Activated CD4-positive, alpha-beta T cell treated with anti-CD3 and anti-CD28 coated beads, Interleukin-2, Interleukin-4, amounts not matched to agents 100 ng/mL and 50 ng/mL, durations not matched to agents 16 hours and 8 hours (primary cell): ENCODE results near the gene ABHD5.
"Not testable (repeated sequence)": the region's sequence is repeated elsewhere in the genome, so short reads cannot be mapped to it uniquely, and the experiment has no call there.

ENCODE experiments used
- DNase-seq: peaks from one replicate; pipeline ENCODE4 v3.0.0-alpha.2; 2020; ENCODE audit warnings: low spot score

The ABHD5 gene

DNA sequence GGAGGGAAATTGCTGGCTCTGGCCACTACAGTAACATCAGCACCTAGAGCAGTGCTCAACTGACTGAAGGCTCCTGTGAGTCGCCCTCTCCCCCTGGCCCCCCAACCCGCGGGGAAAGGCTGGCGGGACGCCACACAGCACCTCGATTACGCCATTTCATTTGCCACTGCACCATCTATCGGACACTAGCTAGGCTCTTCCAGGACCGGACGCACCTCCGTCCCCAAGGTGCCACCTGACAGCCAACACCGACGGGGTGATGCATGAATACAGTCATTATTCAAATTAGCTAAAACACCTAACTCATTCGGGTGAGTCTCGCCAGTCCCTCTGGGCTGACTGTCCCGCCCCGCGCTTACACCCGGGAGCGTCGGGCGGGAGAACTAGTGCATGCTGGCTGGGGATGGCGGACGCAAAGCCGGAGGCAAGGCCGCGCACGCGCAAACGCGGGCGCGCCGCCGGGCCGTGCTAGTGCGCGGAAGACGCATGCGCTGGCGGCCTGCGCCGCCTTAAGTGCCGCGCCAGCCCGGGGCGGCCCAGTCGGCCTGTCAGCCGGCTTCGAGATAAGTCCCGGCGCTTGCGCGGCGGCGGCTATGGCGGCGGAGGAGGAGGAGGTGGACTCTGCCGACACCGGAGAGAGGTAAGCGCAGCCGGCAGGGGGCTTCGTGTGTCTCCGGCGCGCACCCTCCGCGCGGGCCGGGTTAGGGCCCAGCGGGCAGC is at the start of gene ABHD5:
TSS of gene ABHD5 (plus strand) at position 539 of the 720 bp plus-strand sequence. CDS start at position 594, 55 bp downstream.
- peak; percentile 91 for DNase-seq

DNA sequence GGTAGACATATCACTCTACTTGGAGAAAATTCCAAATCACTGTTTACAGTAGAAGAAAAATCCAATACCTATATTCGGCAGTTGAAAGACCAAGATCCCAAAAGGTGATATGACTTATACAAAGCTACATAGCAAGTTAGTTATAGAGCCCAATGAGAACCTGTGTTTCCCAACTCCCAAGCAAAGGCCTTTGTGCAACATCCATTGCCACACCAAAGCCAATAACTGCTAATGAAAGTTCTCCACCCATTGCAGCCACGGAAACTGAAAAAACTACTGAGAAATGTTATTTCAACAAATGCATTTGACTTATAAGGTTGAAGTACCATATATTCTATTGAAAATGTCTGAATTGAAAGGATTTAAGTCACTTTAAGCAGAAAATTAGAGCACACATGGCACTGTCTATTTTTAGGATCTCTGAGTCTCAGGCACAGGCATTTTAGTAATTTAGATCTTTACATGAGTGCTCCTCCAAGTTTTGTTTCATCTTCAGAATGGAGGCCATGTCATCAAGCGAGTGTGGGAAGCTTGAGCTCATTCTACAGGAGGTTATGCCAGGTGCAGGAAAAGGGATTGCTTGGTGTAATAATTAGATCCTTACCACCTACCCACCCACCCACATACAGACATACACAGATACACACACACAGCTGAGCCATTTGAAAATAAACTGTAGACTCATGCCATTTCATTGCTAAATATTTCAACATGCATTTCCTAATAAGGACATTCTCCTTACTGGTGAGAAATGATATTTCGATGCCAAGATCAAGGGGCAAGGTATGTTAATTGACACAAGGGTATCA is 49.2 kb upstream of the ABHD5 start:
- no peak for DNase-seq

DNA sequence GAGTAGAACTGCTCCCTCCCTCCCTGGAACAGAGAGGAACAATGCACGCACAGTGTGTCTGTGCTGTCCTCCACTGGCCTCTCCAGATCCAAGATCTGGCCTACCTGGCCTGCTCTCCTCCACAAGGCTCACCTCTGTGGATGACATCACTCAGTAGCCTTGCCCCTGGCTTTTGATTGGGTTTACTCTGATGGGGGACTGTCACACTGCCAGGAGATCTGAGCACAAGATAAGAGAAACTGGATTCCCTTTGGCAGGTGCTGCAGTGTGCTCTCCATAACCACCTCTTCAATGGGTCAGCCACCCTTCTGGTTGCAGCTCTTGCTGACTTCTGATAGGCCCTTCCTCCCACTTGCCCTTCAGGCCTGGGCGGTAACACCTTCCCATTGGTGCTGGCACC is 46.3 kb upstream of the ABHD5 start:
- DNase-seq, result no peak

DNA sequence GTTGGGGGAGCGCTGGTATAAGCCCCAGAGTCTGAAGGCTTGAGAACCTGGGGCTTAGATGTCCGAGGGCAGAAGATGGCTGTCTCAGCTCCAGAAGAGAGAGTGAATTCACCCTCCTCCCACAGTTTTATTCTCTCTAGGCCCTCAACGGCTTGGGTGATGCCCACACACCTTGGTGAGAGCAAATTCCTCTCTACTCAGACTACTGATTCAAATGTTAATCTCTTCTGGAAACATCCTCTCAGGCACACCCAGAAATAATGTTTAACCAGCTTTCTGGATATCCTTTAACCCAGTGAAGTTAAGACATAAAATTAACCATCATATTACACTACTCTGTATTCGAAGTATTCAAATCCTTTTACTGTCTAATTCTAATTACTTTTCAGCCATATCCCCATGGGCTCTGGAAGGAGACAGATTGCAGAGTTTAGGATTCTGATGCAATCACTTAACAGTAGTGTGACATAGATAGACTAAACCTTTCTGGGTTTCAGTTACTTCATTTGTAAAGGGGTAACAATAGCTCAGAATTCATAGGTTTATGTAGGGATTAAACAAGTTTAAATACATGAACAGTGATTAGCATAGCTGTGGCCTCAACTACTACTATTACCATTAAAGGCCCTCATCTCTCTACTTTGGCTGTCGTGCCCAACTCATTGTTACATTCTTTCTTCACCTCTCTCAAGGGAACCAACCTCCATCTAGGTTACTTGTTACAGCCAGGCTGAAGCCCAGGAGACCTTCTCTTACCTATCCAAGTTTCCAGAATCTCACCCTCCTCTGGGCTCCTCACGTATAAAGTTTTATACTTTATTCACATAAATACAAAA is 43.2 kb upstream of the ABHD5 start:
- no peak for DNase-seq

DNA sequence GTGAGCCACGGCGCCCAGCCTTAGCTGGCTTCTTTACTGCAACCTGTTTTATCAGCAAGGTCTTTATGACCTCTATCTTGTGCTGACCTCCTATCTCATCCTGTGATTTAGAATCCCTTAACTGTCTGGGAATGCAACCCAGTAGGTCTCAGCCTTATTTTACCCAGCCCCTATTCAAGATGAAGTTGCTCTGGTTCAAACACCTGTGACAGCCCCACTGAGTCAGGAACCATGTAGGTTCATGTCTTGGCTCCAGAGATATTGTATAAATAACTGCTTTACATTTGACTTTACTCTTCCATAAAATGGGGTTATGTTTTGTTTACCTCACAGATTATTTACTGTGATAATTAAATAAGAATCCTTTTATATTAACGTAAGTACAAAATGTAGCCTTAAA is 41.8 kb upstream of the ABHD5 start:
- DNase-seq, result no peak

DNA sequence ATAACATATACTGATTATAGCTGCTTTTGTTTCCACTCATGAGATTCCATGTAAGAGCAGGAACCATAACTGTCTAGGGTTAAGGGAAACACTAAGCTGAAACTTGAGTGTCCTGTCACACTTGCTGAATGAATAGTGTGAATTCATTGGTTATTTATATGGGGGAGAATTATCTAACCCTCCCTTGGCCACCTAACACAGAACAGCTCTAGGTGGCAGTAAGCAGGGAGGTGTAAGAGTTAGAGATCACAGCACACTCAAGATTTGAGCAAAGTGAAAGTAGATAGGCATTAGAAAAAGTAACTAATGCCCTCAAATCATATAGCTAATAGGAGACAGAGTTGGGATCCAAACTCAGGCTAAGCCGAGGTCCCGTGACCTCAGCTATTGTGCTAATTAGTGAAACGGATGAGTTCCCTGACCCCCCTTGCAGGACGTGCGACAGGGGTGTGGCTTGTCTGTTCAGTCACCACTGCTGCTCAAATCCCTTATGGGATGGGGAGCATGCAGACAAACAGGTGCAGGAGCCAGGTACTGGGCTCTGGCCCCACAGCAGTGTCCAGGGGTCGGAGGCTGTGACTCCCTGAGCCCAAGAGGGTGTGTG is 41.3 kb upstream of the ABHD5 start:
- DNase-seq, result no peak

DNA sequence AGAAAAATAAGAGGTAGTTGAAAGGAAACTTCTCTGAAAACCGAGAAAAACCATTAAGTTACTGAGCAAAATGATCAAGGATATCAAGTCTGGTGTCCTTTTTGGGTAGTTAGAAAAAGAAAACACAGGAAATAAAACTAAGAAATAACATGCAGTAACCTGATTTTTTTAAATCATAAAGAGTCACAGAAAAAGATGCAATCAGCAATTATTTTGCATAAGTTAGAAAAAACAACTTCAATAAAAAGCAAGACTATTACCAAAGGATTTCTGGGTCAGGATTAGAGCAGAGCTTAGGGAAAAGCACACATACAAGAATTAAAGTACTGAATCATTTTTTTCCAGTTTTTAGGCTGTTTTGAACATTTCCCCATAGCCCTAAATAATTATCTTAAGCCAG is 40.4 kb upstream of the ABHD5 start:
- no peak for DNase-seq

DNA sequence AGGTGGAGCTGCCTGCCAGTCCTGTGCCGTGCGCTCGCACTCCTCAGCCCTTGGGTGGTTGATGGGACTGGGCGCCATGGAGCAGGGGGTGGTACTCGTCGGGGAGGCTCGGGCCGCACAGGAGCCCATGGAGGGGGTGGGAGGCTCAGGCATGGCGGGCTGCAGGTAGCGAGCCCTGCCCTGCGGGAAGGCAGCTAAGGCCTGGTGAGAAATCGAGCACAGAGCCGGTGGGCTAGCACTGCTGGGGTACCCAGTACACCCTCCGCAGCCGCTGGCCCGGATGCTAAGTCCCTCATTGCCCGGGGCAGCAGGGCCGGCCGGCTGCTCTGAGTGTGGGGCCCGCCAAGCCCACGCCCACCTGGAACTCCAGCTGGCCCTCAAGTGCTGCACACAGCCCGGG is 34.3 kb upstream of the ABHD5 start:
- DNase-seq, result not testable (repeated sequence)

DNA sequence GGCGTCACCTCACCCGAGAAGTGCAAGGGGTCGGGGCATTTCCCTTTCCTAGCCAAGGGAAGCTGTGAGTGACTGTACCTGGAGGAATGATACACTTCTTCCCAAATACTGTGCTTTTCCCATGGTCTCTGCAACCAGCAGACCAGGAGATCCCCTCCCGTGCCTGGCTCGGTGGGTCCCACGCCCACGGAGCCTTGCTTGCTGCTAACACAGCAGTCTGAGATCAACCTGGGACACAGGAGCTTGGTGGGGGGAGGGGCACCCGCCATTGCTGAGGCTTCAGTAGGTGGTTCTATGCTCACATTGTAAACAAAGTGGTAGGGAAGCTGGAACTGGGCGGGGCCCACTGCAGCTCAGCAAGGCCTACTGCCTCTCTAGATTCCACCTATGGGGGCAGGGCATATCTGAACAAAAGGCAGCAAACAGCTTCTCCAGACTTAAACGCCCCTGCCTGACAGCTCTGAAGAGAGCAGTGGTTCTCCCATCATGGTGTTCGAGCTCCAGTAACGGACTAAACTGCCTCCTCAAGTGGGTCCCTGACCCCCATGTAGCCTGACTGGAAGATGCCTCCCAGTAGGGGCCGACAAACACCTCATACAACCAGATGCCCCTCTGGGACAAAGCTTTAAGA is 31.4 kb upstream of the ABHD5 start:
- DNase-seq, result no peak

DNA sequence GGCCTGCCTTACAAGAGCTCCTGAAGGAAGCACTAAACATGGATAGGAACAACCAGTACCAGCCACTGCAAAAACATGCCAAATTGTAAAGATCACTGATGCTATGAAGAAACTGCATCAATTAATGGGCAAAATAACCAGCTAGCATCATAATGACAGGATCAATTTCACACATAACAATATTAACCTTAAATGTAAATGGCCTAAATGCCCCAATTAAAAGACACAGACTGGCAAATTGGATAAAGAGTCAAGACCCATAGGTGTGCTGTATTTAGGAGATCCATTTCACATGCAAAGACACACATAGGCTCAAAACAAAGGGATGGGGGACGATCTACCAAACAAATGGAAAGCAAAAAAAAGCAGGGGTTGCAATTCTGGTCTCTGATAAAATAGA is 29.4 kb upstream of the ABHD5 start:
- DNase-seq, result not testable (repeated sequence)

DNA sequence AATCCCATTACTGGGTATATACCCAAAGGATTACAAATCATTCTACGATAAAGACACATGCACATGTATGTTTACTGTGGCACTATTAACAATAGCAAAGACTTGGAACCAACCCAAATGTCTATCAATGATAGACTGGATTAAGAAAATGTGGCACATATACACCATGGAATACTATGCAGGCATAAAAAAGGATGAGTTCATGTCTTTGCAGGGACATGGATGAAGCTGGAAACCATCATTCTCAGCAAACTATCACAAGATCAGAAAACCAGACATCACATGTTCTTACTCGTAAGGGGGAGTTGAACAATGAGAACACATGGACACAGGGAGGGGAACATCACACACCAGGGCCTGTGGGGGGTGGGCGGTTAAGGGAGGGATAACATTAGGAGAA is 25.7 kb upstream of the ABHD5 start:
- DNase-seq, result not testable (repeated sequence)

DNA sequence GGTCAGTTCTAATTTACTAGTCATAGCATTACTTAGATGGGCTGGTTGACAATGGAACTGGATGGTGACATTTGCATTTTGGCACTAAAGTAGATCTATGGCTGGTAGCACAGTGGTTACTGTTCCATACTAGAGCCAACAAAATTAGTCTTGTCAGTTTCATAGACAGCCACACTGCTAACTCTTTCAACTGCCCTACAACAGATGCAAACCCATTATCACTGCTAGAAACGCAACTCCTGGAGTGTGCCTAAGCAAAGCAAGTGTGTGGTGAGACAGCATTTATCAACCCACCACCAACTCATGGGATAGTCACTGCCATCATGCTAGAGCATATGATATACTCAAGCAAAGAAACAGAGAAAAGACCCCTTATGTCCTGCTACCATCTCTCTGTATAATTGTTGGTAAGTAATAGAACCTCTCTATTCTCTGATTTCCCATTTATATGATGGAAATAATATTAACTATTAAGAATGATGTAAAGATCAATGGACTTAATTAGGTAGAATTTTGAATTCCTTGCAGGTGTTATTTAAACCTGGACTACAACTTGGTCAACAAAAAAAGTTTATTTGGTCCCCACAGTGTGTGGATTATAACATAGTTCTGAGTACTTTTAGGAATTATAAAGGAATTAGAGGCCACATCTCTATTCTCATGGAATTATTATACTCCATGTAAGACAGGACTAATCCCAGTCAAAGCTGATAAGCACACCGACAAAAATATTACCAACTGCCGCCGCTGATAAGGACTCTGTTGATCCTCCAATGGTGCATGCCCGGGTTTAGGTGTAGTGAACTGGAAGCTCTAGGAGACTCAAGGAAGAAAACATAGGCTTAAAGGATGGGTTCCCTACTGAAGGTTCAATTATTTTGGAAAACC is 19.9 kb upstream of the ABHD5 start:
- DNase-seq, result no peak

DNA sequence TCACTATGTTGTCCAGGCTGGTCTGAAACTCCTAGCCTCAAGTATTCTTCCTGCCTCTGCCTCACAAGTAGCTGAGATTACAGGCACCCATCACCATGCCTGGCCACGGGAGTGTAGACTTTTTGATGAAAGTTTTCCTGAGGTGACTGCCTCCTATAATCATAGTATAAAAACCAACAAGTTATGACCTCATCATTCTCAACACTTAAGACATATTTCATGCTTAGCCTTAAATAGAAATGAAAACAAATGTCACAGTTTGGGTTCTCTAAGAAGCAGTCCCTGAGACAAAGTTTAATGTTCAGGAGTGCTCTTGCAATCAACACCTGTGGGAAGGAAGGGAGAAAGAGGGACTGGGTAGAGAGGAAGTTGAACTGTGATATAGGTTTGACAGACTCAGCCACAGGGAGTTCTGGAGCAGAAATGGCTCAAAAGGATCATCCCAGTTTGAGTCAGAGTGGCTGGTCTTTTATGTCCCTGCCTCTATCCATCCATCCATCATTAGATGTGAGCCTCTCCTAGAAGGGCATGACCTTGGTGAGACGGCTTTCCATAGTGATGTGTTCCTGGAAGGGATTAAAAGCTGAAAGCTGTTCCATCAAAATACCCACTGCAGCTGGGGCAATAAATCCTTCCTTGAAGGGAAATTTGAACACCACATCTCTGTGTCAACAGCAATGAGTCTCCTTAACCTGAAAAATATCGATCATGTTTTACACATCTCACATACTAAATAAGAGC is 16.2 kb upstream of the ABHD5 start:
- no peak for DNase-seq

DNA sequence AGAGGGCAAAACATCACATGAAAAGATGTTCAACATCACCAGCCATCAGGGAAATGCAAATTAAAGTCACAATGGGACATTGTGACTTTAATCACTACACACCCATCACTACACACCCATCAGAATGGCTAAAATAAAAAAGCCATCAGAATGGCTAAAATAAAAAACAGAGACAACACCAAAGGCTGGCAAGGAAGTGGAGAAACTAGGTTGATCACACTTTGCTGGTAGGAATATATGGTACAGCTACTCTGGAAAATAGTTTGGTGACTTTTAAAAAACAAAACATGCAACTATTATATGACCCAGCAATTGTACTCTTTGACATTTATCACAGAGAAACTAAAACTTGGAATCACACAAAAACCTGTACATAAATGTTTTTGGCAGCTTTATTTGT is 15.1 kb upstream of the ABHD5 start:
- no peak for DNase-seq

DNA sequence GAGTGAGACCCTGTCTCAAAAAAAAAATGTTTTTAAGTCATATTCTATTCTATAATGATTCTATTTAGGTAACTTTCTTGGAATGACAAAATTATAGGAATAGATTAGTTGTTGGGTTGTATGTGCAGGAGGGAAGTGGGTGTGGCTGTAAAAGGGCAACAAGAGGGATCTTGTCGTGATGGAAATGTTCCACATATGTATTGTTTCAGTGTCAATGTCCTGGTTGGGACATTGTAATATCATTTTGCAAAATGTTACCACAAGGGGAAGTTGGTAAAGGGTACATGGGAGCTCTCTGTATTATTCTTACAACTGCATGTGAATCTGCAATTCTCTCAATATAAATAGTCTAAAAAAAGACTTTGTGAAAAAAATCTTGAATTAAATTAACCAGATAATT is 14.3 kb upstream of the ABHD5 start:
- DNase-seq, result no peak

DNA sequence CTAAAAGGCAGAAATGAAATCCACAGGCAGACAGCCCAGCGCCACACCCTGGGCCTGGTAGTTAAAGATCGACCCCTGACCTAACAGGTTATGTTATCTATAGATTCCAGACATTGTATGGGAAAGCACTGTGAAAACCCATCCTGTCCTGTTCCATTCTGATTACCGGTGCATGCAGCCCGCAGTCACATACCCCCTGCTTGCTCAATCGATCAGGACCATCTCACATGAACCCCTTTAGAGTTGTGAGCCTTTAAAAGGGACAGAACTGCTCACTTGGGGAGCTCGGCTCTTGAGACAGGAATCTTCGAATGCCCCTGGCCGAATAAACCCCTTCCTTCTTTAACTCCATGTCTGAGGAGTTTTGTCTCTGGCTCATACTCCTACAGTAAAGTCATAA is 12.4 kb upstream of the ABHD5 start:
- not testable (repeated sequence) for DNase-seq

DNA sequence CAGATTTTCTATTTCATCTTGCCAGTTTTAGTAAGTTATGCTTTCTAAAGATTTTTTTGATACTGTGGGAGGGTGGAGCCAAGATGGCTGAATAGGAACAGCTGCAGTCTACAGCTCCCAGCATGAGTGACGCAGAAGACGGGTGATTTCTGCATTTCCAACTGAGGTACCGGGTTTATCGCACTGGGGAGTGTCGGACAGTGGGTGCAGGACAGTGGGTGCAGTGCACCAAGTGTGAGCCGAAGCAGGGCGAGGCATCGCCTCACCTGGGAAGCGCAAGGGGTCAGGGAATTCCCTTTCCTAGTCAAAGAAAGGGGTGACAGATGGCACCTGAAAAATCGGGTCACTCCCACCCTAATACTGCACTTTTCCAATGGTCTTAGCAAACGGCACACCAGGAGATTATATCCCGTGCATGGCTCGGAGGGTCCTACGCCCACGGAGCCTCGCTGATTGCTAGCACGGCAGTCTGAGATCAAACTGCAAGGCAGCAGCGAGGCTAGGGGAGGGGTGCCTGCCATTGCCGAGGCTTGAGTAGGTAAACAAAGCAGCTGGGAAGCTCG is 11.8 kb upstream of the ABHD5 start:
- not testable (repeated sequence) for DNase-seq

DNA sequence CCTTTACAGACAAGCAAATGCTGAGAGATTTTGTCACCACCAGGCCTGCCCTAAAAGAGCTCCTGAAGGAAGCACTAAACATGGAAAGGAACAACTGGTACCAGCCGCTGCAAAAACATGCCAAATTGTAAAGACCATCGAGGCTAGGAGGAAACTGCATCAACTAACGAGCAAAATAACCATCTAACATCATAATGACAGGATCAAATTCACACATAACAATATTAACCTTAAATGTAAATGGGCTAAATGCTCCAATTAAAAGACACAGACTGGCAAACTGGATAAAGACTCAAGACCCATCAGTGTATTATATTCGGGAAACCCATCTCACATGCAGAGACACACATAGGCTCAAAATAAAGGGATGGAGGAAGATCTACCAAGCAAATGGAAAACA is 9.9 kb upstream of the ABHD5 start:
- DNase-seq, result not testable (repeated sequence)

DNA sequence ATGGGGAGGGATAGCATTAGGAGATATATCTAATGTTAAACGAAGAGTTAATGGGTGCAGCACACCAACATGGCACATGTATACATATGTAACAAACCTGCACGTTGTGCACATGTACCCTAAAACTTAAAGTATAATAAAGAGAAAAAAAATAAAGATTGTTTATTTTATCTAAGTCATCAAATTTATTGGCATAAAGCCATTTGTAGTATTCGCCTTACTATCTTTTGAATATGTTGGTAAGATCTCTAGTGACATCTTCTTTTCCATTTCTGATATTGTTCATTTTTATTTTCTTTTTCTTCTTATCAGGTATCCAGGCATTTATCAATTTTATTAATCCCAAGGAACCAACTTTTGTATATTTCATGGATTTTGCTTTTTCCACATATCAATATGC is 5.8 kb upstream of the ABHD5 start:
- DNase-seq, result no peak

DNA sequence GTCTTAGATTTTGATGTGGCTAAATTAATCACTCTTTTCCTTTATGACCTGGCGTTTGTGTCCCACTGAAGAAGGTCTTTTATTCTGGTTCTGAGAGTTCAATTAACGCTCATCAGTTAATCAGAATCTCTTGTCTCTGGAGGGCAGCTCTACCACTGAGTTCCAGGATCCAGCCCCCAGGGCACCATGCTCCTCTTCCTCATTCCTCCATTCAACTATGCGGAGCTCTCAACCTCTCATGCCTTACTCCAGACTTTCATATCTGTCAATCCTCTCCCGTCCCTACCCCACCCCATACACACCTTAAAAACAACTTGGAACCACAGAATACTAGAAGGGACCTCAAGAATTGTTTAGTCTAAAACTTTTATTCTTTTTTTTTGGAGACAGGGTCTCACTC is 4.8 kb upstream of the ABHD5 start:
- no peak for DNase-seq
